ENCODE results near the gene ZNF354B. TPM values are rescaled to one million over a fixed set of nuclear protein-coding genes. Genes with fewer than 3 reads are reported as not detected.

Gene ZNF354B
- total RNA-seq, 1 experiment from 2014 or later = 22.3 TPM

DNA sequence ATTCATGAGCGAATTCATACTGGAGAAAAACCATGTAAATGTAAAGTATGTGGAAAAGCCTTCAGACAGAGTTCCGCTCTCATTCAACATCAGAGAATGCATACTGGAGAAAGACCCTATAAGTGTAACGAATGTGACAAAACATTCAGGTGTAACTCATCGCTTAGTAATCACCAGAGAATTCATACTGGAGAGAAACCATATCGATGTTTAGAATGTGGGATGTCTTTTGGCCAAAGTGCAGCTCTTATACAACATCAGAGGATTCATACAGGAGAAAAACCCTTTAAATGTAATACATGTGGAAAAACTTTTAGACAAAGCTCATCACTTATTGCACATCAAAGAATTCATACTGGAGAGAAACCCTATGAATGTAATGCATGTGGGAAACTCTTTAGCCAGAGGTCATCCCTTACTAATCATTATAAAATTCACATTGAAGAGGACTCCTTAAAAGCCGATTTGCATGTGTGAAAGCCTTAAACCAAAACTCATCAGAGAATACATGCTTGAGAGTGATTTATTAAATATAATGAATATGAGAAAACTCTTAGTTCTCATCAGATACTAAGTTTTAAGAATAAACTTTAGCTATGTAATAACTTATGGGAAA, 24.2 kb downstream of the ZNF354B start:
- no peak overlapping the region for H3K4me3 ChIP-seq (ENCODE audit: low read depth, low read length)
- no peak overlapping the region for H3K4me3 Mint-ChIP-seq (ENCODE audit: unreplicated experiment)
- ChIA-PET CTCF (no interaction called here), POLR2A (interaction anchor here (0.5 kb wide), 1 partner anchor 739 kb away, joined by 3 read pairs; no protein-coding TSS in a partner anchor)
- H3K9me3 Mint-ChIP-seq (ENCODE audit: unreplicated experiment) = peaks cover 37% of the 10 kb centered on the region
- H3K4me1 Mint-ChIP-seq (ENCODE audit: low read depth, unreplicated experiment) = no peaks in the 10 kb centered on the region
- H3K36me3 Mint-ChIP-seq (ENCODE audit: insufficient read depth, unreplicated experiment) = peaks cover 75% of the 10 kb centered on the region
- no peak for DNase-seq
- no TSS peak for BruUV-seq (replicated peaks)
- intact Hi-C loops (cut with micrococcal nuclease; ENCODE audit: unreplicated experiment) = no loop called here
- no peak overlapping the region for H3K27ac Mint-ChIP-seq (ENCODE audit: unreplicated experiment)
- H3K36me3 ChIP-seq (ENCODE audit: control insufficient read depth, insufficient read depth, low read length) = peaks cover 1% of the 10 kb centered on the region
- H3K9me3 ChIP-seq = peaks cover 69% of the 10 kb centered on the region
- no peaks in the 10 kb centered on the region for H3K27me3 Mint-ChIP-seq (ENCODE audit: insufficient read depth, unreplicated experiment)
- H3K4me1 ChIP-seq = no peaks in the 10 kb centered on the region
- TF ChIP-seq, protein P1, sequence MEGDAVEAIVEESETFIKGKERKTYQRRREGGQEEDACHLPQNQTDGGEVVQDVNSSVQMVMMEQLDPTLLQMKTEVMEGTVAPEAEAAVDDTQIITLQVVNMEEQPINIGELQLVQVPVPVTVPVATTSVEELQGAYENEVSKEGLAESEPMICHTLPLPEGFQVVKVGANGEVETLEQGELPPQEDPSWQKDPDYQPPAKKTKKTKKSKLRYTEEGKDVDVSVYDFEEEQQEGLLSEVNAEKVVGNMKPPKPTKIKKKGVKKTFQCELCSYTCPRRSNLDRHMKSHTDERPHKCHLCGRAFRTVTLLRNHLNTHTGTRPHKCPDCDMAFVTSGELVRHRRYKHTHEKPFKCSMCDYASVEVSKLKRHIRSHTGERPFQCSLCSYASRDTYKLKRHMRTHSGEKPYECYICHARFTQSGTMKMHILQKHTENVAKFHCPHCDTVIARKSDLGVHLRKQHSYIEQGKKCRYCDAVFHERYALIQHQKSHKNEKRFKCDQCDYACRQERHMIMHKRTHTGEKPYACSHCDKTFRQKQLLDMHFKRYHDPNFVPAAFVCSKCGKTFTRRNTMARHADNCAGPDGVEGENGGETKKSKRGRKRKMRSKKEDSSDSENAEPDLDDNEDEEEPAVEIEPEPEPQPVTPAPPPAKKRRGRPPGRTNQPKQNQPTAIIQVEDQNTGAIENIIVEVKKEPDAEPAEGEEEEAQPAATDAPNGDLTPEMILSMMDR (IDR thresholded peaks at IDR 0.05; ENCODE audit: insufficient read depth in 1 of 2, low read depth in 1 of 2, low read length in 1 of 2, severe bottlenecking in 1 of 2, unreplicated experiment in 1 of 2) = no peak
- H3K27me3 ChIP-seq (replicated peaks; ENCODE audit: control insufficient read depth, insufficient read depth, low read length) = no peaks in the 10 kb centered on the region

DNA sequence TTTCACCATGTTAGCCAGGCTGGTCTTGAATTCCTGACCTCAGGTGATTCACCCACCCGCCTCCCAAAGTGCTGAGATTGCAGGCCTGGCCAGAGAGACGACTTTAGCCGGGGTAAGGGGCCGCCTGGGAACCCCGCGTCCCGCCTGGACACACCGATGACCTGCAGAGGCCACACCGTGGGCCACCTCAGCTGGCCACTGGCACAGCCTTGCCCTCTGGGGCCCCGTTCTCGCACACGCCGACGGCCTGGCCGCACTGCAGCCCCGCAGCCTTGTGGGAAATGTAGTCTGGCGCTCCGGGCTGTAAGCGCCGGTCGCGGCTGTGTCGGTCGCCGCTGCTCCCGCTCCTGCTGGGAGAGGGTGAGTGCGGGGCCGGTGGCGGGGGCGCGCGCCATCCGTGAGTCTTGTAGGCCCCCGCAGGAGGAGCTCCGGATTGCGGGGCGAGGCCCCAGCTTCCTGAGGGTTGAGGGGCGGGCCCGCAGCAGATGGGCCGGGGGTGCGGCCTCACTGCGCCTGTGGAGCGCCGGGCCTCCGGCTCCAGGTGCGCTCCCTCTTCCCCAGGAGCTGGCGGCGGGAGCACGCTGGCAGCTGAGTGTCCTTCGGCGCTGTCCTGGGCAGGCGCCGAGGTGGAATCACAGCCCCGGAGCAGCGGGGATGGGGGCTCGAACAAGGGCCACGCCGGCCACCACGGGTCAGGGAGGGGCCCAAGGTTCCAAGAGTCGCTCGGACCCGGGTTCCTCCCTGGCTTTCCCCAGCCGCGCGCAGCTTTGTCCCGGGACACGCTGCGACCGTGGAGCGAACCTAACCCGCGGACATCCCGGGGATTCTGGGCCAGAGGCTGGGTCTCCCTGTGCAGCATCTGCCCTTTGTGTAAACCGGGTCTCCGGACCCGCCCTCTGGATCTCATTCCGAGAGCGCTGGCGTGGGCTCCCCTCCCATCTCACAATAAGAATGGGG, 36.1 kb downstream of the ZNF354B start, which contains the start of gene ZFP2:
ZFP2 (plus strand) TSS at position 299 of the 957 bp plus-strand sequence. CDS start 35,401 bp downstream, outside the sequence.
- Histone ChIP-seq H3K4me3 (ENCODE audit: low read depth, low read length) (peak within 1 kb of the TSS; percentile 94), H3K27me3 (replicated peaks; ENCODE audit: control insufficient read depth, insufficient read depth, low read length) (no peaks in the 10 kb centered on the region), H3K4me1 (no peaks in the 10 kb centered on the region), H3K36me3 (ENCODE audit: control insufficient read depth, insufficient read depth, low read length) (no peaks in the 10 kb centered on the region), H3K9me3 (peaks cover 3% of the 10 kb centered on the region; the same call in 1 of the 2 replicates)
- no peaks in the 10 kb centered on the region for H3K27me3 Mint-ChIP-seq (ENCODE audit: insufficient read depth, unreplicated experiment)
- peak; percentile 71 to 74 for DNase-seq
- POLR2A ChIA-PET = interaction anchor here (1.1 kb wide), 1 partner anchor 36 kb away, joined by 3 read pairs; the partner anchor contains the start of gene ZNF354B
- intact Hi-C loops (cut with micrococcal nuclease; ENCODE audit: unreplicated experiment) = loop anchor here (1.0 kb wide), 2 partner anchors 36 to 166 kb away; partner anchors contain the start of gene ZNF354A
- H3K36me3 Mint-ChIP-seq (ENCODE audit: insufficient read depth, unreplicated experiment) = peaks cover 5% of the 10 kb centered on the region
- no peaks in the 10 kb centered on the region for H3K4me1 Mint-ChIP-seq (ENCODE audit: low read depth, unreplicated experiment)
- CTCF ChIA-PET = interaction anchor here (1.0 kb wide), 1 partner anchor 165 kb away, joined by 5 read pairs; the partner anchor contains the start of gene ZNF354A
- TF ChIP-seq, protein P1 (IDR thresholded peaks at IDR 0.05; ENCODE audit: insufficient read depth in 1 of 2, low read depth in 1 of 2, low read length in 1 of 2, severe bottlenecking in 1 of 2, unreplicated experiment in 1 of 2) = no peak
- H3K4me3 Mint-ChIP-seq (ENCODE audit: unreplicated experiment) = peak within 1 kb of the TSS; percentile 80
- H3K9me3 Mint-ChIP-seq (ENCODE audit: unreplicated experiment) = peaks cover 18% of the 10 kb centered on the region
- BruUV-seq (replicated peaks) = no TSS peak
- H3K27ac Mint-ChIP-seq (ENCODE audit: unreplicated experiment) = no peak within 1 kb of the TSS

DNA sequence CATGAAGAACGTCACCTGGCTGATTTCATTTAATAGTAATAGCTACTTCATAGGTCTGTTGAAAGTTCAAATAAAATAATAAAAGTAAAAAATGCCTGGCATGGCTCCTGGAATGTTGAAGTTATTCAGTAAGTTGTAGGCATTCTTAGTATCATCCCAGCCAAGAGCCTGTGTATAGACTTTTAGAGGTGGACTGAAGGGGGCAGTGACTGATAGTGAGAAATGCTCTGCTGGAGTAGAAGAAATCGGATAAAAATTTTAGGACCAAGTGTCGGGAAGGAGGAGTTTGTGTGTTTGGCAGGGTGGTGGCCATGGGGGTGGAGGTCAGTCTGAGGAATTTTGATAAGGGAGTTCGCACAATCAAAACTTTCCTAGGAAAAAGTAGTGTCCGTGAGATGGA, 39.5 kb downstream of the ZNF354B start:
- Mint-ChIP-seq H3K27ac (ENCODE audit: unreplicated experiment) (no peak overlapping the region), H3K36me3 (ENCODE audit: insufficient read depth, unreplicated experiment) (peaks cover 5% of the 10 kb centered on the region), H3K27me3 (ENCODE audit: insufficient read depth, unreplicated experiment) (no peaks in the 10 kb centered on the region), H3K9me3 (ENCODE audit: unreplicated experiment) (peaks cover 30% of the 10 kb centered on the region), H3K4me1 (ENCODE audit: low read depth, unreplicated experiment) (no peaks in the 10 kb centered on the region), H3K4me3 (ENCODE audit: unreplicated experiment) (no peak overlapping the region)
- intact Hi-C loops (cut with micrococcal nuclease; ENCODE audit: unreplicated experiment) = no loop called here
- Histone ChIP-seq H3K36me3 (ENCODE audit: control insufficient read depth, insufficient read depth, low read length) (no peaks in the 10 kb centered on the region), H3K9me3 (no peaks in the 10 kb centered on the region), H3K27me3 (replicated peaks; ENCODE audit: control insufficient read depth, insufficient read depth, low read length) (no peaks in the 10 kb centered on the region), H3K4me1 (no peaks in the 10 kb centered on the region), H3K4me3 (ENCODE audit: low read depth, low read length) (no peak overlapping the region)
- ChIA-PET POLR2A (no interaction called here), CTCF (no interaction called here)
- BruUV-seq (replicated peaks) = no TSS peak
- TF ChIP-seq, protein P1 (IDR thresholded peaks at IDR 0.05; ENCODE audit: insufficient read depth in 1 of 2, low read depth in 1 of 2, low read length in 1 of 2, severe bottlenecking in 1 of 2, unreplicated experiment in 1 of 2) = no peak
- no peak for DNase-seq
